HepG2 (cell line): ENCODE measurements around the gene GGTLC2. TPM values are rescaled to one million over a fixed set of nuclear protein-coding genes. Genes with fewer than 3 reads are reported as not detected.
"Not testable (repeated sequence)": the region's sequence is repeated elsewhere in the genome, so short reads cannot be mapped to it uniquely, and the experiment has no call there.

Experiments
- ATAC-seq: fragments of 200-7000 bp; cut with Tn5 transposase; 3 replicates; pipeline ENCODE4 v1.9.1; 2020; ENCODE audit warnings: mild to moderate bottlenecking, moderate library complexity
- BruUV-seq: library from RNA; stranded (reverse); fragments of 400-500 nt; replicated peaks from 2 replicates; lab custom pipeline; 2021; lab: Mats Ljungman, UMichigan
- CTCF ChIA-PET: fragments of 300-600 bp; formaldehyde crosslinking; extraction: SDS; loops from one replicate; lab custom pipeline; 2021; ENCODE audit warnings: low total read pairs, inconsistent platforms, low intra/inter-chr PET ratio; lab: Yijun Ruan, JAX
- POLR2A ChIA-PET: fragments of 350-600 bp; sonication (Branson Sonifier 250); formaldehyde crosslinking; loops from one replicate; lab custom pipeline; 2020; ENCODE audit warnings: antibody characterized with exemption, inconsistent platforms; lab: Yijun Ruan, JAX
- DNase-seq: peaks from one replicate; pipeline ENCODE4 v3.0.0-alpha.2; 2015; ENCODE audit warnings: low spot score
- FAIRE-seq: peaks from 3 replicates; lab custom pipeline; 2011; peaks lifted over from hg19 to GRCh38; lab: Jason Lieb, UNC
- H2AFZ ChIP-seq: one replicate; pipeline ENCODE4 v1.6.1; 2011; ENCODE audit warnings: low read length, inconsistent platforms
- H3K27ac ChIP-seq: fragments of 300-600 bp; 3 replicates; pipeline ENCODE4 v1.8.0; 2011; ENCODE audit warnings: mixed run types, mild to moderate bottlenecking, mixed read lengths, low read length, inconsistent platforms; ENCODE audit not compliant: insufficient read depth; ENCODE audit errors: extremely low read length
- H3K27me3 ChIP-seq, 2 experiments: fragments of 200-600 bp in 1 of 2; 2 replicates in 1 of 2; 3 replicates in 1 of 2; pipeline versions ENCODE4 v1.6.0 to v1.8.0; 2011; ENCODE audit warnings: low read length in 2 of 2, mild to moderate bottlenecking in 2 of 2, moderate library complexity in 2 of 2, inconsistent platforms in 1 of 2; ENCODE audit not compliant: insufficient read depth in 2 of 2, control insufficient read depth in 1 of 2
- H3K36me3 ChIP-seq, 2 experiments: fragments of 200-600 bp in 1 of 2; replicated peaks in 1 of 2; 2 replicates in 1 of 2; 3 replicates in 1 of 2; pipeline versions ENCODE4 v1.5.1 to v1.8.0; 2011; ENCODE audit warnings: low read length in 2 of 2, inconsistent platforms in 1 of 2; ENCODE audit not compliant: insufficient read depth in 2 of 2, control insufficient read depth in 1 of 2
- H3K4me1 ChIP-seq: 2 replicates; pipeline ENCODE4 v1.5.1; 2012; ENCODE audit warnings: low read length, inconsistent platforms; ENCODE audit not compliant: insufficient read depth
- H3K4me2 ChIP-seq: 2 replicates; pipeline ENCODE4 v1.6.0; 2011; ENCODE audit warnings: low read depth, low read length, inconsistent platforms
- H3K4me3 ChIP-seq, 3 experiments: fragments of 200-600 bp in 1 of 3; sonication (generic), shearing (Covaris generic) in 1 of 3; replicated peaks in 1 of 3; 2 replicates each; pipeline ENCODE4 v1.5.1; 2011 to 2016; ENCODE audit warnings: low read length in 3 of 3, inconsistent platforms in 2 of 3, low read depth in 2 of 3, mild to moderate bottlenecking in 2 of 3, control low read depth in 1 of 3, mixed read lengths in 1 of 3; ENCODE audit not compliant: insufficient read depth in 1 of 3
- H3K79me2 ChIP-seq: one replicate; pipeline ENCODE4 v1.6.1; 2011; ENCODE audit warnings: low read length, inconsistent platforms; ENCODE audit not compliant: insufficient read depth
- H3K9ac ChIP-seq: 2 replicates; pipeline ENCODE4 v1.6.0; 2011; ENCODE audit warnings: mild to moderate bottlenecking, low read depth, low read length, inconsistent platforms; ENCODE audit not compliant: insufficient read depth
- H3K9me3 ChIP-seq: 2 replicates; pipeline ENCODE4 v1.5.1; 2012; ENCODE audit warnings: mild to moderate bottlenecking, low read length
- H4K20me1 ChIP-seq: 2 replicates; pipeline ENCODE4 v1.6.0; 2011; ENCODE audit warnings: inconsistent platforms, mild to moderate bottlenecking, low read length, moderate library complexity; ENCODE audit not compliant: insufficient read depth
- WGBS: methylation state at CpG from one replicate; pipeline ENCODE4 v1.1.6; 2017; ENCODE audit warnings: low lambda C conversion rate; 5-methylcytosine and 5-hydroxymethylcytosine counted together
- in situ Hi-C: cut with HindIII; loops from 2 replicates; pipeline ENCODE4 v1.10.0; 2017; ENCODE audit warnings: low pct_unique_long_range_greater_than_20kb; ENCODE audit not compliant: extremely low pct_ligation_motif_present
- intact Hi-C: fragments of 100-400 bp; cut with micrococcal nuclease; formaldehyde crosslinking; loops from one replicate; pipeline ENCODE4 v1.10.0; 2022; ENCODE audit not compliant: unreplicated experiment
- polyA plus RNA-seq, 8 experiments: library from polyadenylated mRNA; depleted of rRNA in 3 of 8; stranded (reverse) in 7 of 8; unstranded in 1 of 8; fragments of >200 nt; fragmentation: Illumina TruSeq in 4 of 8; extraction: Trizol in 4 of 8; gene quantifications; 2 replicates each; pipeline versions ENCODE4 v1.2.1 to v1.2.3, GENCODE V29; 2011 to 2016; ENCODE audit warnings: low read depth in 4 of 8, missing spikeins in 1 of 8, mixed read lengths in 1 of 8; ENCODE audit not compliant: insufficient read depth in 1 of 8
- total RNA-seq, 5 experiments: library from RNA; depleted of rRNA; stranded (reverse); fragments of >200 nt; fragmentation: Illumina TruSeq; extraction: Trizol; gene quantifications; 2 replicates each; pipeline ENCODE4 v1.2.3, GENCODE V29; 2016; ENCODE audit warnings: low read depth in 1 of 5
- TF ChIP-seq, protein P1 (sequence below): sonication (generic); formaldehyde crosslinking; IDR thresholded peaks from 2 replicates; pipeline ENCODE4 v1.9.0; 2021; ENCODE audit warnings: mild to moderate bottlenecking, missing genetic modification reagents
- TF ChIP-seq, protein P2 (sequence below): fragments of 450-650 bp; IDR thresholded peaks from 2 replicates; pipeline ENCODE4 v1.6.1; 2016

Gene GGTLC2
- total and polyA plus RNA-seq, 2 of the 13 experiments (the other 11 are each of a cell fraction or from before 2014, with no cell fraction given) = not detected

DNA sequence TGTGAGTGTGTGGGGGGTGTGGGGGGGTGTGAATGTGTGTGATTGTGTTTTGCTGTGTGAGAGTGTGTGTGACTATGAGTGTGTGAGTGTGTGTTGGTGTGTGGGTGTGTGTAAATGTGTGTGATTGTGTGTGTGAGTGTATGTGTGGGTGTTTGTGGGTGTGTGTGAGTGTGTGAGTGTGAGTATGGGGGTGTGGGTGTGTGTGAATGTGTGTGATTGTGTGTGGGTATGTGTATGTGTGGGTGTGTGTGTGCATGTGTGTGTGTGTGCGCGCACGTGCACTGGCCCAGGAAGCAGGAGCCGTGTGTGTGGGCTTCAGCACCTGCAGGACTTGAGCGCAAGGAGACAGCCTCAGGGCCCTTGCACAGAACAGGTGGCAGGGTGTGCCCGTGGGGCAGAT lies 8.2 kb downstream of the GGTLC2 start:
- DNase-seq, H3K27me3 ChIP-seq, BruUV-seq, ATAC-seq, FAIRE-seq, H3K9ac ChIP-seq, H3K79me2 ChIP-seq, intact Hi-C loops, H3K4me3 ChIP-seq, POLR2A ChIA-PET, H3K27ac ChIP-seq, H2AFZ ChIP-seq, H3K4me1 ChIP-seq, H3K9me3 ChIP-seq, CTCF ChIA-PET, H3K36me3 ChIP-seq, H4K20me1 ChIP-seq, H3K4me2 ChIP-seq, in situ Hi-C loops: not testable (repeated sequence)
- TF ChIP-seq, protein P1, sequence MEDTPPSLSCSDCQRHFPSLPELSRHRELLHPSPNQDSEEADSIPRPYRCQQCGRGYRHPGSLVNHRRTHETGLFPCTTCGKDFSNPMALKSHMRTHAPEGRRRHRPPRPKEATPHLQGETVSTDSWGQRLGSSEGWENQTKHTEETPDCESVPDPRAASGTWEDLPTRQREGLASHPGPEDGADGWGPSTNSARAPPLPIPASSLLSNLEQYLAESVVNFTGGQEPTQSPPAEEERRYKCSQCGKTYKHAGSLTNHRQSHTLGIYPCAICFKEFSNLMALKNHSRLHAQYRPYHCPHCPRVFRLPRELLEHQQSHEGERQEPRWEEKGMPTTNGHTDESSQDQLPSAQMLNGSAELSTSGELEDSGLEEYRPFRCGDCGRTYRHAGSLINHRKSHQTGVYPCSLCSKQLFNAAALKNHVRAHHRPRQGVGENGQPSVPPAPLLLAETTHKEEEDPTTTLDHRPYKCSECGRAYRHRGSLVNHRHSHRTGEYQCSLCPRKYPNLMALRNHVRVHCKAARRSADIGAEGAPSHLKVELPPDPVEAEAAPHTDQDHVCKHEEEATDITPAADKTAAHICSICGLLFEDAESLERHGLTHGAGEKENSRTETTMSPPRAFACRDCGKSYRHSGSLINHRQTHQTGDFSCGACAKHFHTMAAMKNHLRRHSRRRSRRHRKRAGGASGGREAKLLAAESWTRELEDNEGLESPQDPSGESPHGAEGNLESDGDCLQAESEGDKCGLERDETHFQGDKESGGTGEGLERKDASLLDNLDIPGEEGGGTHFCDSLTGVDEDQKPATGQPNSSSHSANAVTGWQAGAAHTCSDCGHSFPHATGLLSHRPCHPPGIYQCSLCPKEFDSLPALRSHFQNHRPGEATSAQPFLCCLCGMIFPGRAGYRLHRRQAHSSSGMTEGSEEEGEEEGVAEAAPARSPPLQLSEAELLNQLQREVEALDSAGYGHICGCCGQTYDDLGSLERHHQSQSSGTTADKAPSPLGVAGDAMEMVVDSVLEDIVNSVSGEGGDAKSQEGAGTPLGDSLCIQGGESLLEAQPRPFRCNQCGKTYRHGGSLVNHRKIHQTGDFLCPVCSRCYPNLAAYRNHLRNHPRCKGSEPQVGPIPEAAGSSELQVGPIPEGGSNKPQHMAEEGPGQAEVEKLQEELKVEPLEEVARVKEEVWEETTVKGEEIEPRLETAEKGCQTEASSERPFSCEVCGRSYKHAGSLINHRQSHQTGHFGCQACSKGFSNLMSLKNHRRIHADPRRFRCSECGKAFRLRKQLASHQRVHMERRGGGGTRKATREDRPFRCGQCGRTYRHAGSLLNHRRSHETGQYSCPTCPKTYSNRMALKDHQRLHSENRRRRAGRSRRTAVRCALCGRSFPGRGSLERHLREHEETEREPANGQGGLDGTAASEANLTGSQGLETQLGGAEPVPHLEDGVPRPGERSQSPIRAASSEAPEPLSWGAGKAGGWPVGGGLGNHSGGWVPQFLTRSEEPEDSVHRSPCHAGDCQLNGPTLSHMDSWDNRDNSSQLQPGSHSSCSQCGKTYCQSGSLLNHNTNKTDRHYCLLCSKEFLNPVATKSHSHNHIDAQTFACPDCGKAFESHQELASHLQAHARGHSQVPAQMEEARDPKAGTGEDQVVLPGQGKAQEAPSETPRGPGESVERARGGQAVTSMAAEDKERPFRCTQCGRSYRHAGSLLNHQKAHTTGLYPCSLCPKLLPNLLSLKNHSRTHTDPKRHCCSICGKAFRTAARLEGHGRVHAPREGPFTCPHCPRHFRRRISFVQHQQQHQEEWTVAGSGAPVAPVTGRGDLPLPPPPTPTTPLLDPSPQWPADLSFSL = 0 out of 2 replicates have a peak, but pooled peaks have one; percentile 32
- TF ChIP-seq, protein P2, sequence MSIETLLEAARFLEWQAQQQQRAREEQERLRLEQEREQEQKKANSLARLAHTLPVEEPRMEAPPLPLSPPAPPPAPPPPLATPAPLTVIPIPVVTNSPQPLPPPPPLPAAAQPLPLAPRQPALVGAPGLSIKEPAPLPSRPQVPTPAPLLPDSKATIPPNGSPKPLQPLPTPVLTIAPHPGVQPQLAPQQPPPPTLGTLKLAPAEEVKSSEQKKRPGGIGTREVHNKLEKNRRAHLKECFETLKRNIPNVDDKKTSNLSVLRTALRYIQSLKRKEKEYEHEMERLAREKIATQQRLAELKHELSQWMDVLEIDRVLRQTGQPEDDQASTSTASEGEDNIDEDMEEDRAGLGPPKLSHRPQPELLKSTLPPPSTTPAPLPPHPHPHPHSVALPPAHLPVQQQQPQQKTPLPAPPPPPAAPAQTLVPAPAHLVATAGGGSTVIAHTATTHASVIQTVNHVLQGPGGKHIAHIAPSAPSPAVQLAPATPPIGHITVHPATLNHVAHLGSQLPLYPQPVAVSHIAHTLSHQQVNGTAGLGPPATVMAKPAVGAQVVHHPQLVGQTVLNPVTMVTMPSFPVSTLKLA = peak; percentile 20; the same call in 1 of the 2 replicates
- 57% methylated on average over 5 of the region's 6 CpGs for WGBS

- POLR2A ChIA-PET, FAIRE-seq, H3K27ac ChIP-seq, DNase-seq, intact Hi-C loops, H4K20me1 ChIP-seq, H3K36me3 ChIP-seq, H3K27me3 ChIP-seq, H3K4me1 ChIP-seq, BruUV-seq, H3K9me3 ChIP-seq, H3K4me3 ChIP-seq, ATAC-seq, H2AFZ ChIP-seq, H3K79me2 ChIP-seq, H3K9ac ChIP-seq, CTCF ChIA-PET, in situ Hi-C loops, H3K4me2 ChIP-seq: not testable (repeated sequence)
- WGBS = no CpG with 5 or more reads among the region's 13 CpGs
Measured at GRCh38 chr22:22653677-22654381, 9.4 kb downstream of the GGTLC2 start.
